Activated CD4-positive, alpha-beta T cell treated with anti-CD3 and anti-CD28 coated beads, Interleukin-2, amount 10 ng/mL, durations not matched to agents 7 days and 5 days (primary cell): ENCODE data around the gene LTBP4. TPM values are rescaled to one million over a fixed set of nuclear protein-coding genes. Genes with fewer than 3 reads are reported as not detected.
A peak's percentile ranks its signal among the peaks of the same experiment; 100 is the strongest.

Source experiments
- CTCF ChIA-PET: fragments of 350-600 bp; sonication (Branson Sonifier 250); formaldehyde crosslinking; loops from one replicate; lab custom pipeline; 2021; ENCODE audit warnings: antibody characterized with exemption; lab: Charles Lee
- POLR2A ChIA-PET: fragments of 350-600 bp; sonication (Branson Sonifier 250); formaldehyde crosslinking; loops from one replicate; lab custom pipeline; 2021; ENCODE audit warnings: antibody characterized with exemption; lab: Charles Lee
- DNase-seq: peaks from one replicate; pipeline ENCODE4 v3.0.0-alpha.2; 2020
- H3K27ac Mint-ChIP-seq: one replicate; pipeline ENCODE4 v1.8.0; 2021; ENCODE audit warnings: mild to moderate bottlenecking, moderate library complexity, mixed read lengths
- H3K27me3 Mint-ChIP-seq: one replicate; pipeline ENCODE4 v1.8.0; 2021; ENCODE audit warnings: mixed read lengths
- H3K36me3 Mint-ChIP-seq: one replicate; pipeline ENCODE4 v1.8.0; 2021; ENCODE audit warnings: low read depth, mixed read lengths
- H3K4me1 Mint-ChIP-seq: one replicate; pipeline ENCODE4 v1.8.0; 2021; ENCODE audit warnings: mixed read lengths
- H3K4me3 Mint-ChIP-seq: one replicate; pipeline ENCODE4 v1.8.0; 2021; ENCODE audit warnings: mild to moderate bottlenecking, moderate library complexity, mixed read lengths
- H3K9me3 Mint-ChIP-seq: one replicate; pipeline ENCODE4 v1.8.0; 2021; ENCODE audit warnings: mixed read lengths
- total RNA-seq, 2 experiments: library from RNA; stranded (reverse); gene quantifications; one replicate each; pipeline ENCODE4 v1.2.3, GENCODE V29; 2021

Gene LTBP4
- total RNA-seq, 2 experiments from 2014 or later = 71.3 to 75.7 TPM

DNA sequence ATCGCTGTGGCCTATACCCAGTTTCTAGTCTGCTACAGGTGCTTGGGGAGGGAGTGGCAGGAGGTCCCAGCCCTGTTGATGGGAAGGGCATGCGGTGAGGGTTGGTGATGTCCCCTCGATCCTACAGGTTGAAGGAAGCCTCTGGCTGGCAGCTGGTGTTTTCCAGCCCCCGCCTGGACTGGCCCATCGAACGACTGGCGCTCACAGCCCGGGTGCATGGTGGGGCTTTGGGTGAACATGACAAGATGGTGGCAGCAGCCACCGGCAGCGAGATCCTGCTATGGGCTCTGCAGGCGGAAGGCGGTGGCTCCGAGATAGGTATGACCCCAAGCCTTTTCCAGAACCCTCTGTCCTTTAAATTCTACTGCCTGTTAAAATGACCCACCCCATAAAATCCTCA, 20.6 kb upstream of the LTBP4 start:
- Mint-ChIP-seq H3K9me3 (no peaks in the 10 kb centered on the region), H3K4me3 (no peak overlapping the region), H3K36me3 (peaks cover 44% of the 10 kb centered on the region), H3K27ac (no peak overlapping the region), H3K4me1 (peaks cover 25% of the 10 kb centered on the region), H3K27me3 (no peaks in the 10 kb centered on the region)
- ChIA-PET CTCF (no interaction called here), POLR2A (no interaction called here)
- DNase-seq = no peak

DNA sequence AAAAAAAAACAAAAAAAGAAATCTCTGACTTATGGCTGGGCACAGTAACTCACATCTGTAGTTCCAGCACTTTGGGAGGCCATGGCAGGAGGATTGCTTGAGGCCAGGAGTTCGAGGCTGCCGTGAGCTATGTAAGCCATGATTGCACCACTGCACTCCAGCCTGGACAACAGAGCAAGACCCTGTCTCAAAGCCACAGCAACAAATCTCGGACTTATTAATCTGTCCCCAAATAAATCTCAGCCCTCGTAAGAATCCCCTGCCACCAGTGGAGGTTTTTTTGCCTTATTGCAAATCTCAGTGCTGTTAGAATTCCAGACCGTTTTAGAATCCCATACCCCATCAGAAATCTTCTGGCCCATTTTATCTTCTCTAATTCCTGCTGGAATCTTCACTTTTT, 19.6 kb upstream of the LTBP4 start:
- Mint-ChIP-seq H3K27me3 (no peaks in the 10 kb centered on the region), H3K9me3 (no peaks in the 10 kb centered on the region), H3K4me3 (no peak overlapping the region), H3K4me1 (peaks cover 26% of the 10 kb centered on the region), H3K27ac (no peak overlapping the region), H3K36me3 (peaks cover 51% of the 10 kb centered on the region)
- ChIA-PET POLR2A (no interaction called here), CTCF (interaction anchor here (1.0 to 1.5 kb wide), 2 partner anchors 11 to 32 kb away, joined by 3 to 7 read pairs; no protein-coding TSS in a partner anchor)
- DNase-seq = no peak

DNA sequence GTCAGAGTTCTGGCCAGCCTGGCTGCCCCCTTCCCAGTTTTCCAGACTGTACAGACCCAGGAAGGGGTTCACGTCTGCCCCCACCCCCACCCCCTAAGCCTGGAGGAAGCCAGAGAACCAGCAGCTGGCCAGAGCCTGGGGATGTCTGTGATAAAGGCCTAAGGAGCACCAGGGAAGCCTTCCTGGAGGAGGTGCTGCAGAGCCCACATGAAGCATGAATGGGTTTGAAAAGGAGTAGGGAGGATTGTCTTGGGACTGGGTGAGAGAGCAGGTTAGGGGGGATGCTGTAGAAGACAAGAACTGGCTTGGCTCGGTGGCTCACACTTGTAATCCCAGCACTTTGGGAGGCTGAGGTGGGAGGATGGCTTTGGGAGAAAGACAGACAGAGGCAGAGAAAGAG, 18.7 kb upstream of the LTBP4 start:
- POLR2A ChIA-PET = no interaction called here
- H3K36me3 Mint-ChIP-seq = peaks cover 57% of the 10 kb centered on the region
- no peak for DNase-seq
- H3K4me1 Mint-ChIP-seq = peaks cover 24% of the 10 kb centered on the region
- no peaks in the 10 kb centered on the region for H3K9me3 Mint-ChIP-seq
- no peaks in the 10 kb centered on the region for H3K27me3 Mint-ChIP-seq
- no peak overlapping the region for H3K4me3 Mint-ChIP-seq
- CTCF ChIA-PET = interaction anchor here (1.5 kb wide), 1 partner anchor 12 kb away, joined by 7 read pairs; no protein-coding TSS in a partner anchor
- H3K27ac Mint-ChIP-seq = no peak overlapping the region

DNA sequence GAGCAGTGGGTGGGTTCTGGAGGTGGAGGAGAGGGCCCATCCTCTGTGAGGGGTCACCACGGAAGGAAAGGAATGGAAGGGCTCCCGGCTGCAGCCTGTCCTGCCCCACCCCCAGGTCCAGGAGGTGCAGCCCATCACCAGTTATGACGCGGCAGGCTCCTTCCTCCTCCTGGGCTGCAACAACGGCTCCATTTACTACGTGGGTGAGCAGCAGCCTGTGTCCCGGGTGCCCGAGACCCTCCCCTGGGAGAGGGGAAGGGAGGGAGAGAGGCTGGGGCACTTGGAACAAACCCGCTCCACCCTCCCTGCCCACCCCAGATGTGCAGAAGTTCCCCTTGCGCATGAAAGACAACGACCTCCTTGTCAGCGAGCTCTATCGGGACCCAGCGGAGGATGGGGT, 17.9 kb upstream of the LTBP4 start:
- ChIA-PET POLR2A (no interaction called here), CTCF (no interaction called here)
- no peak for DNase-seq
- Mint-ChIP-seq H3K27ac (no peak overlapping the region), H3K27me3 (no peaks in the 10 kb centered on the region), H3K4me1 (peaks cover 18% of the 10 kb centered on the region), H3K36me3 (peaks cover 58% of the 10 kb centered on the region), H3K9me3 (no peaks in the 10 kb centered on the region), H3K4me3 (no peak overlapping the region)

DNA sequence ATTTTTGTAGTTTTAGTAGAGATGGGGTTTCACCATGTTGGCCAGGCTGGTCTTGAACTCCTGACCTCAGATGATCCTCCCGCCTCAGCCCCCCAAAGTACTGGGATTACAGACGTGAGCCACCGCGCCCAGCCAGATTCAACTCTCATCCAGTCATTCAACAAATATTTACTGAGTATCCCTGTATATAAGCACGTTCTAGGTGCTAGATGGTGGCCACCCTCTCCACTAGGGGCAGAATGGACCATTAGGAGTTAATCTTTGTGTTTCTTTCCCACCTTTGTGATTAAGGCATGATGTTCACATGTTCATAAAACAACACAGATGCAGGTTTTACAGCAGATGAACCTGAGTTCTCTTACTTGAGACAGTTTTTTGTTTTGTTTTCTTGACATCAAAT, 17.2 kb upstream of the LTBP4 start:
- POLR2A ChIA-PET = no interaction called here
- Mint-ChIP-seq H3K36me3 (peaks cover 54% of the 10 kb centered on the region), H3K27ac (no peak overlapping the region), H3K27me3 (no peaks in the 10 kb centered on the region), H3K4me3 (no peak overlapping the region), H3K4me1 (peaks cover 13% of the 10 kb centered on the region), H3K9me3 (no peaks in the 10 kb centered on the region)
- CTCF ChIA-PET = interaction anchor here (1.2 kb wide), 1 partner anchor 10 kb away, joined by 3 read pairs; no protein-coding TSS in a partner anchor
- no peak for DNase-seq

DNA sequence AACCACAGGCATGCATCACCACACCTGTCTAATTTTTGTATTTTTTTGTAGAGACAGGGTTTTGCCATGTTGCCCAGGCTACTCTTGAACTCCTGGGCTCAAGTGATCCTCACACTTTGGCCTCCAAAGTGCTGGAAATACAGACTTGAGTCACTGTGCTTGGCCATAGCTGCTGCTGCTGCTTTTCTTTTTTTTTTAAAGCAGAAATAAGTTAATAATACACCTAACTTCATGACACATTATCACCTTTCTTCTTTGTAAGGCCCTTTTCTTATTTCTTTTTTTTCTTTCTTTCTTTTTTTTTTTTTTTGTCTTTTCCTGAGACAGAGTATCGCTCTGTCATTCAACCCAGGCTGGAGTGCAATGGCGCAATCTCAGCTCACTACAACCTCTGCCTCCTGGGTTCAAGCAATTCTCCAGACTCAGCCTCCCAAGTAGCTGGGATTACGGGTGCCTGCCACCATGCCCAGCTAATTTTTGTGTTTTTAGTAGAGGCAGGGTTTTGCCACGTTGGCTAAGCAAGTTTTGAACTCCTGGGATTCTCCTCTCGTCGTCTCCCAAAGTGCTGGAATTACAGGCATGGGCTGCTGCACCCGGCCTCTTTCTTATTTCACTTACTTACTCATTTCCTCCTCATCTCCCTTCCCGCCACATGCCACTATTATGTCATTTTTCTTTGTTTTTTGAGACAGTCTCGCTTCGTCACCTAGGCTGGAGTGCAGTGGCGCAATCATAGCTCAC, 15.8 kb upstream of the LTBP4 start:
- peak overlapping the region; percentile 55 for H3K27ac Mint-ChIP-seq

DNA sequence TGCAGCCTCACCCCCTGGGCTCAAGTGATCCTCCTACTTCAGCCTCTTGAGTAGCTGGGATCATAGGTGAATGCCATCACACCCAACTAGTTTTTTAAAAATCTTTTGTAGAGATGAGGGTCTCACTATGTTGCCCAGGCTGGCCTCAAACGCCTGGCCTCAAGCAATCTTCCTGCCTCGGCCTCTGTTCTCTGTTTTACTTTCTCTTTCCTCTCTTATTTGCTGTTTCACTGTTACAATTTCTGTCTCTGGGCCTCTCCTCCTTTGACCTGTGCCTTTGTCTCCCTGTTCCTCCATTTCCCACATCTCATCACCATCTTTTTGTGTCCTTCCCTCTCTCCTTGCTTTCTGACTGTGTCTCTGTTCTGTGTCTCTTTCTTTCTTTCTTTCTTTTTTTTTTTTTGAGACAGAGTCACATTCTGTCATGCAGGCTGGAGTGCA, 15.2 kb upstream of the LTBP4 start:
- Mint-ChIP-seq H3K27me3 (no peaks in the 10 kb centered on the region), H3K4me1 (peaks cover 13% of the 10 kb centered on the region), H3K27ac (peak overlapping the region; percentile 55), H3K4me3 (no peak overlapping the region), H3K9me3 (no peaks in the 10 kb centered on the region), H3K36me3 (peaks cover 44% of the 10 kb centered on the region)
- CTCF ChIA-PET = interaction anchor here (0.7 to 2.3 kb wide), 3 partner anchors 15 to 49 kb away, joined by 3 to 6 read pairs (median 3); no protein-coding TSS in a partner anchor
- POLR2A ChIA-PET = no interaction called here
- no peak for DNase-seq

More for the DNA sequence above, 15.8 kb upstream of the LTBP4 start:
- Mint-ChIP-seq H3K4me3 (no peak overlapping the region), H3K4me1 (peaks cover 13% of the 10 kb centered on the region), H3K27me3 (no peaks in the 10 kb centered on the region), H3K36me3 (peaks cover 49% of the 10 kb centered on the region), H3K9me3 (no peaks in the 10 kb centered on the region)
- POLR2A ChIA-PET = no interaction called here
- DNase-seq = no peak
- CTCF ChIA-PET = interaction anchor here (1.2 to 2.3 kb wide), 2 partner anchors 14 to 50 kb away, joined by 3 to 6 read pairs; no protein-coding TSS in a partner anchor

DNA sequence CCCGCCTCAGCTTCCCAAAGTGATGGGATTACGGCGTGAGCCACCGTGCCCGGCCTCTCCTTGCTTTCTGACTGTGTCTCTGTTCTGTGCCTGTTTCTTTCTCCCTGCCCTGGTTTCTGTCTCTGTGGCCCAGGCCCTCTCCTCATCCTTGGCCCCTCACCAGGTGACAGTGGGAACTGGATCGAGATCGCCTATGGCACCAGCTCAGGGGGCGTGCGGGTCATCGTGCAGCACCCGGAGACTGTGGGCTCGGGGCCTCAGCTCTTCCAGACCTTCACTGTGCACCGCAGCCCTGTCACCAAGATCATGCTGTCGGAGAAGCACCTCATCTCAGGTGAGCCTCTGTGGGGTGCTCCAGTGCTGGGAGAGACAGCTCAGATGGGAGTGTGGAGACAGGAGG, 14.6 kb upstream of the LTBP4 start:
- H3K36me3 Mint-ChIP-seq = peaks cover 43% of the 10 kb centered on the region
- no peaks in the 10 kb centered on the region for H3K27me3 Mint-ChIP-seq
- POLR2A ChIA-PET = no interaction called here
- H3K4me3 Mint-ChIP-seq = no peak overlapping the region
- CTCF ChIA-PET = interaction anchor here (0.7 to 2.3 kb wide), 4 partner anchors 16 to 49 kb away, joined by 3 to 6 read pairs (median 3); no protein-coding TSS in a partner anchor
- DNase-seq = no peak
- no peaks in the 10 kb centered on the region for H3K9me3 Mint-ChIP-seq
- H3K27ac Mint-ChIP-seq = no peak overlapping the region
- H3K4me1 Mint-ChIP-seq = peaks cover 13% of the 10 kb centered on the region

DNA sequence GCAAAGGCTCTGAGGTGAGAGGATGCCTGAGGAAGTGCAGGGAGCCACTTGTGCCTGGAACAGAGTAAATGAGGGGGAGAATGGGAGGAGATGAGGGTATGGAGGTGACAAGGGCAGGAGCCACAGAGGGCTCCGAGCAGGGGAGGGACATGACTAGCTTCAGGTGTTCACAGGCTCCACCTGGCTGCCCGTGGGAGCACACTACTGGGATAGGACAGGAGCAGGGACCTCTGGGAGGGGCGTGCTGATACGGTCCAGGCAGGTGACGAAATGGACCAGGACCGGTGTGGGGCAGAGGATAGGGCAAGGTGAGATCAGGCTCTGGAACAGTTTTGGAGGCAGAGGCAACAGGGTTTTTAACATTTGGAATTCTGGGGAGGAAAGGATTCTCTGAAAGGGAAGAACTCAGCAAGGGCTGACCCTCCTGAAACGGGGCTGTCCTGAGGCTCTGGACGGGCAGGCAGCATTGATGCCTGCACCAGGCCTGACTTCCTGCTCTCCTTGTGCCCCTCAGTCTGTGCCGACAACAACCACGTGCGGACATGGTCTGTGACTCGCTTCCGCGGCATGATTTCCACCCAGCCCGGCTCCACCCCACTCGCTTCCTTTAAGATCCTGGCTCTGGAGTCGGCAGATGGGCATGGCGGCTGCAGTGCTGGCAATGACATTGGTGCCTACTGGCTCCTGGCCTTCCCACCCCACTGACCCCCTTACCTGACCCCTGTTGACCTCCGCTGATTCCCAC, 12.9 kb upstream of the LTBP4 start:
- no peaks in the 10 kb centered on the region for H3K9me3 Mint-ChIP-seq
- peaks cover 37% of the 10 kb centered on the region for H3K36me3 Mint-ChIP-seq
- no peak overlapping the region for H3K27ac Mint-ChIP-seq
- no peak overlapping the region for H3K4me3 Mint-ChIP-seq
- no peaks in the 10 kb centered on the region for H3K27me3 Mint-ChIP-seq
- ChIA-PET POLR2A (no interaction called here), CTCF (interaction anchor here (1.5 kb wide), 1 partner anchor 10 kb away, joined by 3 read pairs; no protein-coding TSS in a partner anchor)
- no peak for DNase-seq
- H3K4me1 Mint-ChIP-seq = peaks cover 13% of the 10 kb centered on the region

DNA sequence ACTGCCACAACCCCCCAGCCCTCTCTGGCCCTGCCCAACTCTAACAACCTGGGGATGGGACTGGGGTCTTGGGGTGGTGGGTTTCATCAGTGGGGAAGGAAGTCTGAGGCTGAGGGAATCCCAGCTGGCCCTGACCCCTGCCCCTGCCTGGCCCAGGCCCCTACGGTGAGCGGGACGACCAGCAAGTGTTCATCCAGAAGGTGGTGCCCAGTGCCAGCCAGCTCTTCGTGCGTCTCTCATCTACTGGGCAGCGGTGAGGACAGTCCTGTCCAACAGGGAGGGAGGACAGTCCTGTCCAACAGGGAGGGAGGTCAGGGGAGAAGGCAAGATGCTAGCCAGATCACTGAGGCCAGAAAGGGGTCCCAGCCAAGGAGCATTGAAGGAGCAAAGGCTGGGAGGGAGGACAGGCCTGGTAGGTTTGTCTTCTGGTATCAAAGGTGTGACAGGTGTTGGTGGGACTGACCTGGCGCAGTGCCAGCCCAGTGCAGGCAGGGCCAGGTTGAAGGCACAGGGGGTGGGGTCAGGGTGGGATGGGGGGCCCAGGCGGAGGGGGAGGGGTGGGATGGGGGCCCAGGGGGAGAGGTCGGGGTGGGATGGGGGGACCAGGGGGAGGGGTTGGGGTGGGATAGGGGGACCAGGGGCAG, 12.1 kb upstream of the LTBP4 start:
- POLR2A ChIA-PET = no interaction called here

DNA sequence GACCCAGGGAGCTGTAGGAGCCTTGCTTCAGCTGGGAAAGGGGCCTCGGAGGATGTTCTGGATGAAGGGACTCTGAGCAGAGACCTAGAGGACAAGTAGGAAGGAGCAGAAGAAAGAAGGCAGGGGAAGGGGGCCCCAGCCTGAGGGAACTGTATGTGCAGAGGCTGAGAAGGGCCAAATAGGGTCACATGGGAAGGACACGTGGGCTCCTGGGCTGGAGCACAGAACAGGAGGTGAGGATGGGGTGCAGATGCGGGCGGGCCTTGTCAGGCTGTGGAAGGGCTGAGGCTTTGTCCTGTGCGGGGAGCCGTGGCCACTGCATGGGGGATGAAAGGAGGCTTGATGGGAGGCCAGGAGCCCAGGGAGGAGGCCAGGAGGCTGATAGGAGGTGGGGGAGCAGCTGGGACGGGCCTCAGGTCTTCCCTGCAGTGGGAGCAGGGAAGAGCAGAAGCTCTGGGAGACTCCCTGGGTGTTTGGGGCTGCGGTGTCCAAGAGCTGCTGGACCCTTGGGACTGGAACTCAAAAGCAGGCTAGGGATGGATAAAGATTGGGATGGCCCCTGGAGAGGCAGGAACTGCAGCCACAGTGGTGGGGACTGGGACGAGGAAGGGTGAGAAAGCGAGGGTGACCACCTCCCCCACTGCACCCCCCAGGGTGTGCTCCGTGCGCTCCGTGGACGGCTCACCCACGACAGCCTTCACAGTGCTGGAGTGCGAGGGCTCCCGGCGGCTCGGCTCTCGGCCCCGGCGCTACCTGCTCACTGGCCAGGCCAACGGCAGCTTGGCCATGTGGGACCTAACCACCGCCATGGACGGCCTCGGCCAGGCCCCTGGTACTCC, 11.4 kb upstream of the LTBP4 start:
- ChIA-PET POLR2A (no interaction called here), CTCF (interaction anchor here (1.0 to 1.5 kb wide), 2 partner anchors 8 to 164 kb away, joined by 3 to 5 read pairs; no protein-coding TSS in a partner anchor)
- H3K27me3 Mint-ChIP-seq = no peaks in the 10 kb centered on the region
- H3K36me3 Mint-ChIP-seq = peaks cover 27% of the 10 kb centered on the region
- H3K4me1 Mint-ChIP-seq = peaks cover 21% of the 10 kb centered on the region
- no peak for DNase-seq
- no peak overlapping the region for H3K4me3 Mint-ChIP-seq
- no peaks in the 10 kb centered on the region for H3K9me3 Mint-ChIP-seq
- H3K27ac Mint-ChIP-seq = no peak overlapping the region

More for the DNA sequence above, 12.1 kb upstream of the LTBP4 start:
- Mint-ChIP-seq H3K4me3 (no peak overlapping the region), H3K4me1 (peaks cover 14% of the 10 kb centered on the region), H3K36me3 (peaks cover 35% of the 10 kb centered on the region), H3K27me3 (no peaks in the 10 kb centered on the region), H3K27ac (no peak overlapping the region), H3K9me3 (no peaks in the 10 kb centered on the region)
- no peak for DNase-seq
- CTCF ChIA-PET = interaction anchor here (1.5 kb wide), 1 partner anchor 9 kb away, joined by 3 read pairs; no protein-coding TSS in a partner anchor
